Skin of body (tissue), 2 donors: ENCODE results near the gene FBXO7. TPM values are rescaled to one million over a fixed set of nuclear protein-coding genes. Genes with fewer than 3 reads are reported as not detected.
"Not testable (repeated sequence)": the region's sequence is repeated elsewhere in the genome, so short reads cannot be mapped to it uniquely, and the experiment has no call there.

ENCODE experiments used
- DNase-seq: peaks from one replicate; lab custom pipeline; 2025; lab: John Stamatoyannopoulos, UW
- total RNA-seq: library from RNA; depleted of rRNA; stranded (reverse); fragments of >200 nt; gene quantifications from one replicate; pipeline ENCODE4 v1.2.3, GENCODE V29; 2014

The FBXO7 gene
- total RNA-seq, result 71.6 TPM

DNA sequence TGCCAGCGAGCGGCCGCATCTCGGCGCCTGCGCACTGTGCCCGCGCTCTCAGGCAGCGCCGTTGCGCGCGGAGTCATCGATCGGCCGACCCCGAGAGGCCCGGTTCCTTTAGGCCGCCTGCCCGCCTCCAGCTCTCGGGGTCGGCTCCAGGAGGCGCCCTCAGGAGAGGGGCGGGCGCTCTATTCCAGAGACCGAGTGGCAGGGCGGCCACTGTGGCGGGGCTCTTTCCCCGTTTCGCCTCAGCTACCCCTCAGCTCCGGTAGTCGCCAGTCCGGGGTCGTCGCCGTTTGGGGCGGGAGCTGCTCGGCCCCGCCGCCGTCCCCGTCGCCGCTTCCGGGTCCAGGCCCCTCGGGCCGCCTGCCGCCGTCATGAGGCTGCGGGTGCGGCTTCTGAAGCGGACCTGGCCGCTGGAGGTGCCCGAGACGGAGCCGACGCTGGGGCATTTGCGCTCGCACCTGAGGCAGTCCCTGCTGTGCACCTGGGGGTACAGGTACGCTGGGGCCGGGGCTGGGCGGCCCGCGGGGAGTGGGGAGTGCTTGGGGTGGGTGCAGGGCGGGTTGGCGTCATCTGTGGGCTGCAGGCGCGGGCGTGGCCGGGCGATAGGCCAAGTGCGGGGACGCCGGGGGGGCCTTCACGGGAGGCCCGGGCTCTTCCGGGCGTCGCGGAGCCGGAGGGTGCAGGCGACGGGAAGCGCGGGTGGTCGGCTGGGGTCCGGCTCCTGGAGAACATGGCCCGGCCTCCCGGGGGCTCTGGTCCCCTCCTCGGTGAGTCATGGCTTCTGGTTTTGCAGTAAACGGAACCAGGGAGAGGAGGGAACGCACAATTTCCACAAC is at the start of gene FBXO7:
FBXO7 (plus strand) TSS at position 177 of the 833 bp plus-strand sequence; CDS start at position 369, 192 bp downstream.
- DNase-seq, result peak; percentile 91

DNA sequence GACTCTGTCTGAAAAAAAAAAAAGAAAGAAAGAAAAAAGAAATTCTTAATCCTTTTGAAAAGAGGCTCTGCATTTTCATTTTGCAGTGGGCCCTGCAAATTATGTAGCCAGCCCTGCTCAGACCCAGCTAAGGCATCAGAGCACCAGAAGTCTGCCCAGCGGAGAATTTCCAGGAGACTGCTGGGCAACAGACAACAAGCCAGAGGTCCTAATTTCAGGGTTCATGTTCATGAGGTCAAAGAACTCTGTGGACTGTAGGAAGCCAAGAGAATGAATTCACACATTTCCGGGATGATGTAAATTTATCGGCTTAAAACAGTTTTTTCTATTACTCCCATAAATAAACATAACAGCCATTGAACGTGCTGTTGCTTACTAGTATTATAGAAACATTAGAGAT is 47.7 kb upstream of the FBXO7 start:
- no peak for DNase-seq

DNA sequence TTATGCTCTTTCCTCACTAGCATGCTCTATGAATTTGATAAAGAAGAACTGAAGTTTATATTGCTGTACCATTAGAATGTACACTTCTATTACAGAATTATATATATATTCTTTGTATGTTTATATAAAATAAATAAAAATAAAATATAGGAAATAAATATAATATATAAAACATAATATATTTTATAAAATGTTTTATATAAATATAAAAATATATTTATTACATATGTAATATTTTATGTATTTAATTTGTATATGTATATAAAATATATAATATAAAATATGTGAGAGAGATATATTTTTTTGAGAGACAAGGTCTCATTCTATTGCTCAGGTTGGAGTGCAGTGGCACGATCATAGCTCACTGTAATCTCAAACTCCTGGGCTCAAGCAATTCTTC is 44.3 kb upstream of the FBXO7 start:
- no peak for DNase-seq

DNA sequence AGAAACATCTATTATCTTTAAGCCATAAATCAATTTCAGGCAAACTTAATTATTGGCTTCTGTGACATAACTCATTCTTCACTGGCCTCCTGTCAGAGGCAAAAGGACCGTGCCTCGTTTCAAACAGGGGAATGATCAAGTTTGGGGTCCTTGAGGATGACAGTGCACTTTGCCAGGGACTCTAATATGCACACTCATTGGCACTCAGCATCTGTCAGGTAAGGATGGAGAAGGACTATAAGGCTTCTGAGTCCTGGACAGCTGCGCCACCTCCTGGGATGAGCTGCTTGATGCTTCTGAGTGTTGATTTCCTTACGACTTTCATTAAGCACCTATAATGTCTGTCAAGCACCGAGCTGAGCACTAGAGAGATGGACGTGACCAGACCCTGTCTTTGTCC is 30.5 kb upstream of the FBXO7 start:
- no peak for DNase-seq

DNA sequence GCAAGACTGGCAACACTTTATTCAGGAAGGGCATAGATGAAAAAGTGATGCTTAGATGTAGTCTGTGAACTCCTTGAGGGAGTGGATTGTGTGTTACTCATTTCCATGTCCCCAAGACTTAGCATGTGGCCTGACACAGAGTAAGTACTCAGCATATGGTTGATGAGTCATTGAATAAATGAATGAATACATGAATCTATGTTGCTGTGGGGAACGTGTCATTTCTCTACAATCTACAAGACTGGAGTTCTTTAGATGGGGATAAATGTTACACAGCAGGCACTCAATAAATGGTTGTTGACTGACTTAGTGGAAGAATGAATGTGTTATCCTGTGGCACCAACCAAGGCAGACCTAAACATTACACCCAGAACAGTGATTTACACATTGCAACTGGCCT is 28.3 kb upstream of the FBXO7 start:
- no peak for DNase-seq

DNA sequence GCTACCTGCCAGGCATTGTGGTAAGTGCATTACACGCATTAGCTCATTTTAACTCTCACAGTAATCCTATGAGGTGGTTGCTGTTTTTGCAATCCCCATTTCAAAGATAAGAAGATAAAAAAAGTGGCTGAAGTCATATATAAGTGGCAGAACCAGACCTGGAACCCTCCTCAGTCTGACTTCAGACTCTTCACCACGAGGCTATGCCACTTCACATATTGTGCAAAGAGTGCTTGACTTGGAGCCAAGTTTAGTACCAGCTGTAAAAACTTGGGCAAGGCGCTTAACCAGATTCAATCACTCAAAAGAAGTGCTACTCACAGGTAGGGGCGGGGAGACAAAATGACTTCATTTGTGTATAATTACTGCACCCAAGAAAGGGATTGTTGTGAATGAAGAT is 25.6 kb upstream of the FBXO7 start:
- no peak for DNase-seq

DNA sequence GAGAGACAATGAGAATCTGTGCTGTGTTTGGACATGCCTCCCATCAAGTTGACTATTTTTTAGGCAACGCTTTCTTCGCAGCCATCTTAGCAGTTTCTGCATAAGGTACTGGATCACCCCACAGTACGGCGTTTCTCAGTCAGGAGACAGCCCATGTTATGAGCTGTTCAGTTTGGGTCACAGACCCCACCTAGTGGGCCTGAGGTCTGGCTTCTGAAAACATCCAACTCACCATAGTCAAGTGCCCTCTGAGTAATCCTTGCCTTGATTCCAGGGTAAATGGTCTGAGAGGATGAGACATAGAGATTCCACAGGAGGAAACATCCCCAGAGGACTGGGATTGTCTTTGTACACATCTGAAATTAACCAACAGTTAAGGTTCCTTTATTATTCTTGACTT is 17.6 kb upstream of the FBXO7 start:
- no peak for DNase-seq

DNA sequence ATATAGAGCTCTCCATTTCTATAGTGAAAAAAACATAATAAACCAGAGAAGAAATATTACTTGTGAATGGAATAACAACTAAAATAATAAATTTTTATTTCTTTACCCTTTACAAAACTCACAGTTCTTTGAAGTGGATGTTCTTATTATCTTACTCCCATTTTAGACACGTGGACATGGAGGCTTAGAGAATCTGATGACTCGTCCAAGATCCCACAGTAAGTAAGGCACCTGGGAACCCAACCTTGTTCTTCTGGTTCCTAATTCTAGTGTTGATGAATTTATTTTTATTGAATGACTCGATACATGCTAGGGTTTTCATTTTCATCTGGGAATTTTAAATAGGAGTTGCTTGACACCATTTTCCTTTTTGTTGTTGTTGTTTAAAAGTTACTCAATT is 12.2 kb upstream of the FBXO7 start:
- DNase-seq, result no peak

DNA sequence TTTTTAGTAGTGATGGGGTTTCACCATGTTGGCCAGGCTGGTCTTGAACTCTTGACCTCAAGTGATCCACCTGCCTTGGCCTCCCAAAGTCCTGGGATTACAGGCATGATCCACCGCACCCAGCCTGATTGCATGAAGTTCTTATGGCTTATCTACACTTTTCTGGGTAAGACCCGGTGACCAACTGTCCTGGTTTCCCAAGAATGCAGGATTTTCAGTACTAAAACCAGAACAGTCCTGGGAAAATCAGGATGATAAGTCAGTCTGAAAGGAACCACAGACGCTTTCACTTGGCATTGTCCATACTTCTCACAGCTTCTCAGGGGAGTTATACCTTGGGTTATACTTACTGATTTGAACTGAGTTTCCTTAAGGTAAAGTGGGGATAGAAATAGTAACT is 8.9 kb upstream of the FBXO7 start:
- DNase-seq, result no peak

DNA sequence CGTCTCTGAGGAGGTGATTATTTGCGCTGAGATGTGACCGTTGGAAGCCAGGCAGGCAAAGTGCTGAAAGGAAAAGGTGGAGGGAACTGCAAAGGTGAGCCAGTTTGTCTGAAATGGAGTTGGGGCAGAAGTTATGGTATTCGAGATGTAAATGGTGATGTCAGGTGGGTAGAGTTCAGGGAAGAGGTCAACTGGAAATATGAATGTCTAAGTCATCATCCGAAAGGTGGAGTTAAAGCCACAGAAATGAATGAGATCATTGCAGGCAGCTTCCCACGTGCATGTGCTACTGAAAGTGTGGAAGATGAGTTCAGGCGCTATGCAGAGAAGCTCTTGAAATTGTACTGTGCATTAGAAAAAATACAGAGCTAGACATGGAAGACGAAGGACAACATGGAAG is 8.1 kb upstream of the FBXO7 start:
- no peak for DNase-seq

DNA sequence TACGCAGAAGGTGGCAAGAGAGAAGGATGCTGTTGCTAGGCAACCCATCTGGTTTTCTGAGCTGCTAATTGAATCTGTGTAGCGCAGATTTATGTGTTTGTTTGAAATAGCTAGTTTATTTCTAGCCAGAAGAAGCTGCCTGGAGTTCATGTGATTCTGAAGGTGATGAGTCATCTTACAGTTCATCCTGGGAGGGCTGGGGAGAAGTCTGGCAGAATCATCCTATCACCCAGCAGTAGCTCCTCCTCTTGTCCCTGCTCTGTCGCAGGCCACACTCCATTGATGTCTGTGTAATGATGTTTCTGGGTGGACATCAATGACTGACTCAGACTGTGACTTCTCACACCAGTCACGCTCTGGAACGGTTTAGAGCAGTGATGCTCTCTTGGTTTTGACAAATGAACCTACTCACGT is 4.8 kb upstream of the FBXO7 start:
- no peak for DNase-seq

DNA sequence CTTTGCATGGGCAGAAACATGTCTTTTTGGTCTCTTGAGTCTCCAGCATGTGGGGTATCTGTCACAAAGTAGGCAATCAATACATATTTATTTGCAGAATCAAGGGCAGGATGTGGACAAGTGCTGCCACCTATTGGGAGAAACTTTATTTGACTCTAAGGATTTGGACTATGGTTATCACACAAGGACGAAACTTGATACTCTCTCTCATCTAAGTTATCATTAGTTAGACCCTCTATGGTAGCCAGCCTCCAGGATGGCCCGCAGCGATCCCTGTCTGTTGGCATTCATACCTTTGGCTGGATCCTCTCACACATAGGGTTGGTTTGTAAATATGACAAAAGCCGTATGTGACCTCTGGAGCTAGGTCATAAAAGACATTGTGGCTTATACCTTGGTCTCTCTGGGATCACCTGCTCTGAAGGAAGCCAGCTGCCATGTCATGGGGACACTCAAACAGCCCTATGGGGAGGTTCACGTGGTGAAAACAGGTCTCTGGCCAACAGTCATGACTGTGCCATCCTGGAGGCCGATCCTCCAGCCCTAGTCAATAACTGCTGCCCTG is 1.1 kb upstream of the FBXO7 start:
- peak; percentile 69 for DNase-seq

DNA sequence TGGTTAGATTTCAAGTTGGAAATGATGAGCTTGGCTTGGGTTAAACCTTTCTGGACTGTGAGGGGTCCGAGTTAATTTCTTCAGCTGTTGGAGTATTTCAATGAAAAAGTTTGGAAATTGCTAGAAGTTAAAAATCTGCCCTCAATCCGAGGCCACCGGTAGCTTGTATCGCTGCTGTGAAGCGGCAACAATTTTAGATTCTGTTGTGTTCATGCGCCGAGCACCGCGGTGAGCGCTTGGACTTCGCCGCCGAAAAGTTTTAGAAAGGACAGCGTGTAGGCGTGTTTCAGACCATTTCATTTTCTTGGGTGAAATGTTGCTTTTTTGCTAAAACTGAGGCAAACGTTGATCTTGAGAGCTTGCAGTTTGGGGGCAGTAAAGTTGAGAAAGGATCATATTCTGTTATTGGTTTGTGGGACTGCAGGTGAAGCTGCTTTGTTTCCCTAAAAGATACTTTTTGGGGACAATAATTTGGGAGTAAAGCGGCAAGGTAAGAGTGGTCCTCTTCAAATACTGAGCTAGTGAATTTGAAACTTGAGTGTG is 928 bp downstream of the FBXO7 start:
- DNase-seq, result peak; percentile 45

DNA sequence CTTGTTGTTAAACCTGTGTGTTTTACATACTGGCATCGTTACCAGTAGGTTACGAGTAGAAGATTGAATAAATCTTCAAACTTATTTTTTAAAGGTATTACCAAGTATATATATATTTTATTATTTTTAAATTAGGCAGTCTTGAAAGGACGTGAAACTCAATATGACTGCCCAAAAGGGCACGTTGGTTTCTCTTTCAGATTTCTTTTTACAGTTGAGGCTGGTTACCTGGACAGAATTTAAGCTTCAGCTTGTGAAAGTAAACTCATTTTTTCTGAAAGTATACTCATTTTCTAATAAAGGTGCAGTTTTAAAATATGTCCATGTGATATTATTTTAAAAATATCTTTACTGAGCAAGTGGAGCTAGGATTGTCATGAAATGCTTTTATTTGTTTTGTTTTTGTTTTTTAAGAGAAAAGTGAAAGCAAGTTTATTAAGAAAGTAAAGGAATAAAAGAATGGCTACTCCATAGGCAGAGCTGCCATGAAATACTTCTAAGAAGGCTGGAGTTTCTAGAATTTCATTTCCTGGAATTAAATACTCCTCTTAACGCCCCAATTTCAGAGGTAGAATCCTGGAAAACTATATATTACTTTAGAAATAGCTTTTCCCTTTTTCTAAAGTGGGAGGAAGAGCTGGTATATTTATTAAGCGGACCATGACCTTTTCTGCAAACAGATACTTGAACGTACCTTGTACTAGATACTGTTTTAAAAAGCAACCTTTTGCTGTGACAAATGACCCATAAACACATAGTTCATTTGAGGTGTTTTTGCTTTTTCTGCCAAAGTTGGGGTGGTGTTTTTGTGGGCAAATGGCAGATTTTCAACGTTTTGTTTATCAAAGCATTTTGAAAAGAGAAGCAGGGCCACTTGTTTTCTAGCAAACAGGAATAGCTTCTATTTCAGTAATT is 1.9 kb downstream of the FBXO7 start:
- no peak for DNase-seq

DNA sequence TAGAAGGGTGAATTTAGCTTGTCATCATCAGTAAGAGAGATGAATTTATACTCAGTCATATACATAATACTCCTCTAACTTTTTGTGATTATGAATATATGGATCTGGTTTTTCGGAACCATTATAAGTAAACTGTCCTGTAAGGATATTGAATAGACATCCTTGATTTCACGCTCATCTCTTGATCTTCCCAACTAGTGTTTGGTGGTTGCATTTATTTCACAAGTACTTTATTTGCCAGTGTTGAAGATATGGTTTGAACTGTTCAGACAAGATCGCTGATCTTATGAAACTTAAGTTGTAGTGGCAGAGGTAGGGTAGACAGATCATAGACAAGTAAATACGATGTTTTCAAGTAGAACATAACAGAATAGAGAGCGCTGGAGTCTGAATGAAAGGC is 3.0 kb downstream of the FBXO7 start:
- no peak for DNase-seq

DNA sequence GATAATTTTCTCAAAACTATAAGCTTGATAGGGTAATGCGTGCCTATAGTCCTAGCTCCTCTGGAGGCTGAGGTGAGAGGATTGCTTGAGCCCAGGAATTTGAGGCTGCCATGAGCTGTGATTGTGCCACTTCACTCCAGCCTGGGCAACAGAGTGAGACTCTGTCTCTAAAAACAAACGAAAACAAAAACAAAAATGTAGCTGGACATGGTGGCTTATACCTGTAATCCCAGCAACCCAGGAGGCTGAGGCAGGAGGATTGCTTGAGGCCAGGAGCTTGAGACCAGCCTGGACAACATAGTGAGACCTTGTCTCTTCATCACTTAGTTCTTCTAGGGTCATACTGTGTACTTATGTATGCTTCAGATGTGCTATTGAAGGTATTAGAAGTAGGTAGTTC is 3.9 kb downstream of the FBXO7 start:
- not testable (repeated sequence) for DNase-seq

DNA sequence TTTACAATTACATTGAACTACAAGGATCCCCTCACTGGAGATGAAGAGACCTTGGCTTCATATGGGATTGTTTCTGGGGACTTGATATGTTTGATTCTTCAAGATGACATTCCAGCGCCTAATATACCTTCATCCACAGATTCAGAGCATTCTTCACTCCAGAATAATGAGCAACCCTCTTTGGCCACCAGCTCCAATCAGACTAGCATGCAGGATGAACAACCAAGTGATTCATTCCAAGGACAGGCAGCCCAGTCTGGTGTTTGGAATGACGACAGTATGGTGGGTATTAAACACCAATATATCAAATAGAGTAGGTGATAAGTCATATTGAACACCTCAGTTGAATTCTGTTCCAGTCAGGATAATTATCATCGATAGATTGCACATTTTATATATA is 4.4 kb downstream of the FBXO7 start:
- no peak for DNase-seq

DNA sequence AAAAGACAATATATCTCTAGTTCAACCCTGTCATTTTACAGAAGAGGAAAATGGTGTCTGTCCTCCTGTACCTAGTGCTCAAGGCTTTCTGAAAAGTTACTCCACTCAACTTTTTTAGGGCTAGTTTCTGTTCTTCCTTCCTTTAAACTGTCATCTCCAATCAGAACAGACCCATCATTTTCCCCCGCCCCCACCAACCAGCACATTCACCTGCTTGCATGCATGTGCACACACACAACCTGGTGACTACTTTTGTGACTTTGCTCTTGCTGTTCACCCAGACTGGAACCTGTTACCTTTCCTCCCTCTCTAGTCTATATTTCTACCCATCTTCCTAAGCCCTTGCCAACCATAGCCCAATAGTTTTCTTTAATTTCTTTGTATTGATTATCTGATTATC is 5.6 kb downstream of the FBXO7 start:
- DNase-seq, result no peak

DNA sequence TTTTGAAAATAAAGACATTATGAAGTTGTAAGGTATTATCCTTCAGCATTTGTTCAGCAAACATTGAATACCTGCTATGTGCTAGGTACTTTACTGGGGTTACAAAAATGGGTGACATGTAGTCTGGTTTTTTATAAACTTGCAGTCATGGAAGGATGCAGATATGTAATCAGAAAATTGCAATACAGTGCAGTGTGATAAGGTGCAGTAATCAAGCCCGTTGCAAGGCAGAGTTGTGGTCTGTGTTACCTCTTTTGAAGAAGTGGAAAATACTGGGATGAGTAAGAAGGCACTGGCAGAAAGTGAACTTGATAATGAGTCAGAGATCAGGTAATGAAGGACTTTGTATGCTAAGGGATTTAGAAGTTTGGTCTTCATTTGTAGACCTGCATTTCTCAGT is 8.1 kb downstream of the FBXO7 start:
- DNase-seq, result no peak

DNA sequence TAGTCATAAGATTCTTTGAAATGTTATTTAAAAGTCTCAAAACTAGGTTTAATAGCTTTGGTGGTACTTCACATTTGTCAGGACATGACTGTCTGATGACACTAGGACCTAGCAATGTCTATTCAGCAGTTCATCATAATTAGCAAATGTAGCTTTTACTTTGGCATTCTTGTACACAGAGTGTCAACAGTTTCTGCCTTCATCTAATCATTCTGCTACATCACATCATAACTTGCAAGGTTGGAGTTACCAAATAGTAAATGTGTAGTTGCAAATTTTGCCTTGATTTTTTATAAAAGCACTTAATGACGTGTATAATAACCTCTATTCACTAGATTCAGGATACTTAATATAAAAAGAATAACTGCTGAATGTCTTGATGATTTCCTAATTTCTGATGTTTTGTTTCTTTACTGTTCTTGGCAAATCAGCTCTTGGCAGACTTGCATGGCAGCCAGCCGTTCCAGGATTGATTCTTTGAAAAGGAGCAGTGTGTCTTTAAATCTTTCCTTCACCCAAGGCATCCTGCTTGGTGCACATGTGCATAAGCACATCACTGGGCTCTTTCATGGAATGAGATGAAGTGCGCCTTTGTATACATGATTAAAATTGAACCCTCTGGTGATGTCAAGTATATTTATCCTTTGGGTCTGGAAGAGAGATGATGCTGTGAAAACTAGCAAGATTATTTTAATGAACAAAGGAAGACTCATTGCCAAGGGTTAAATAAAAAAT is 12.2 kb downstream of the FBXO7 start:
- DNase-seq, result no peak

DNA sequence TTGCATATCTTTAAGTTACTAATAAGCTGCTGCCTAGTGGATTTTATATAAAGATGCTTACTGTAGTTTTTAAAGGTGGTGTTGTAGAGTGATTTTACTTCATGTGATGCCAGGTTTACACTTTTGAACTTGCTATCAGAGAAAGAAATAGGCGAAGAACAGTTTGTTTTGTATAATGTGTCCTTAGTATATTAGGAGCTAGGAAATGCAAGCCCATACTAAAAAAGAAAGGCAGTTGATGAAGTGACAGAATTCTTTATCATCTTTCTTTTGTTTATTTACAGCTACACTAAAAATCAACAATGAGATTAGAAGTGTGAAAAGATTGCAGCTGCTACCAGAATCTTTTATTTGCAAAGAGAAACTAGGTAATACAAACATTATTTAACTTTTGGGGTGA is 12.8 kb downstream of the FBXO7 start:
- DNase-seq, result no peak
